ENCODE measurements around the gene GOLGA3.
"Not testable (repeated sequence)": the region's sequence is repeated elsewhere in the genome, so short reads cannot be mapped to it uniquely, and the experiment has no call there.

GOLGA3 gene

DNA sequence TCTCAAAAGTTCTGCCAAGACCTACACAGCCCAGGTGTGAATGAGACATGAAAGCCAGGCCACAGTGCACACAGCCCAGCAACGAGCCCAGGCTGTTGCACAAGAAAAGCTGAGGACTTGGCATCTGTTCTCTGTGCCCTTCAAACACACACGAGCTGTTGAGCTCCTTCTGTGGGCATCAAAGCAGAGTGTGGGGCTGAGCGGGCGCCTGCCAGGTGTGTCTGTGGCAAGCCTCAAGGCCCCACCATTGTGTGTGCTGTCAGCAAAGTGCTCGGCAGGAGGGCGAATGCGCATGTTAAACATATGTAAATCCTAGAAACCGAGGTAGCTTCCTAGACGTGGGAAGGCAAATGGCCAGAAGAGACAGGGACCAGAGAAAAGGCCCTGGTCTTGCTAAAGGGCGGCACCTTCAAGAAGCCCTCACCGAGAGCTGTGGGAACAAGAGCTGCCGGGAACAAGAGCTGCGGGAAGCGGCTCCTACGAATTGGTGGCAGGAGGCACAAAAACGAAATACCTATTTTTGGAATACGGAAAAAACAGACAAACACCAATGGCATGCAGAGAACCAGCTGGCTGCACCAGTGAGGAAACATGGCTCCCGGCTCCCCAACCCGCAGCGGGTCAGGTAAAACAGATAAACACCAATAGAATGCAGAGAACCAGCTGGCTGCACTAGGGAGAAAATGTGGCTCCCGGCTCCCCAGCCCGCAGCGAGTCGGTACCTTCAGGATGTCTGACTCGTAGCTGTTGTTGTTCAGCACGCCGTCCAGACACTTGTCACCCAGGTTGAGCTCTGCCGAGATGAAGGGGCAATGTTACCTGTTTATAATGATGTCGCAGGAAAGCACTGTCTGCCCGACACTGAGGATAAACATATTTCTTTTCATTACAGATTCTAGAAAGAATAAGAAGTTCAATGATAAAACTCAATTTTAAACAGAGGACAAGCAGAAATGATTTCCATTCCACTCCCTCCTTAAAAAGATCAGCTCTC, 19.0 kb upstream of the GOLGA3 start:
- DNase-seq: no peak

DNA sequence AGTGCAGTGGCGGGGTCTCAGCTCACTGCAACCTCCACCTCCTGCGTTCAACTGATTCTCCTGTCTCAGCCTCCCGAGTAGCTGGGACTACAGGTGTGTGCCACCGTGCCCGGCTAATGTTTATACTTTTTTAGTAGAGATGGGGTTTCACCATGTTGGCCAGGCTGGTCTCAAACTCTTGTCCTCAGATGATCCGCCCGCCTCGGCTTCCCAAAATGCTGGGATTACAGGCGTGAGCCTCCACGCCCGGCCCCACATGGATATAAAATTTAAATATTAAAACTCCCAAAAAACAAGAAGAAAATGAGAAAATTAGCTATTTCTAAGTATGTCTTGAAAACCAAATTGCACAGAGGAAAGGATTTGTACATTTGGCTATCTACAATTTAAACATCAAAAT, 16.0 kb upstream of the GOLGA3 start:
- DNase-seq: not testable (repeated sequence)

DNA sequence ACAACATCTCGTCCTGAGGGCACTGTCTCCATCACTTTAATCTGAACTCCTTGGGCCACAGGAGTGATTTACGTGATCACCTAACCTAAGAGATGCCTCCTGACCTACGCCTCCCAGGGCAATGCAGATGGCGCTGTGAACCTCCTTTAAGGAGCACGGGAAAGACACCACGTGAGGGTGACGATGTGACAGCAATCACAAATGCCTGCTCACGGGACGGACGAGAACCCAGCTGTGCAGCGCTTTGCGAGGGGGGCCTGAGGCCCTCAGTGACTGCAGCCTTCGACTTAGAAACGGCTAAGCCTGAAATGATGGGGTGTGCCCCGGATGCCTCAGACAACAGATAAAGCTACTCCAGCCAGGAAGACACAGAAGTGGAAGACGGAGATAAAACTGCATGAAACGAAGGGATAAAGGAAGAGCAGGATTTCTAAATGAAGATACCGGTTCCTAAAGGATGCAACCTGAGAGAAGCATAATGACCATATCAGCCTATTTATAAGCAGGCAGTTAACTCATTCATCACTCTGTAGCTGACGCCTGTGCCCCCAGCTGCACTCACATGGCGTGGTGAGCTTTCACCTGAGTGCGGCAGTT, 13.9 kb upstream of the GOLGA3 start:
- DNase-seq: no peak

DNA sequence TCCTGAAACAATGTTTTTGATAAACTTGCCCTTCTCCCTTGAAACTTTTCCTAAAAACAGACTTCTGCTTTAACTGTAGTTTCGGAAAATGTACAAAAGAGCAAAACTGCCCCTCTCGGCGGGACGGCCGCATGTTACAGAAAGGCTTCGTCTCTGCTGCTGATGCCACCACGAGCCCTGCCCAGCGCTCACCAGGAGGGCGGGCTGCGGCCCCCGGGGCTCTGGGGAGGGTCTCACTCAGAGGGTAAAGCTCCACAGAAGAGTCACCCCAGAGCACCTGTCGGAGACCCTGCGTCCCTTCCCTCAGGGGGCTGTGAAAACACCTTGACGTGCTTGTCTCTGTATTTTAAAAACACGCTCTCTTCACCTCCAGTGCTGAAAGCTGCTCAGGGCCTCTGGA, 12.5 kb upstream of the GOLGA3 start:
- DNase-seq: no peak

DNA sequence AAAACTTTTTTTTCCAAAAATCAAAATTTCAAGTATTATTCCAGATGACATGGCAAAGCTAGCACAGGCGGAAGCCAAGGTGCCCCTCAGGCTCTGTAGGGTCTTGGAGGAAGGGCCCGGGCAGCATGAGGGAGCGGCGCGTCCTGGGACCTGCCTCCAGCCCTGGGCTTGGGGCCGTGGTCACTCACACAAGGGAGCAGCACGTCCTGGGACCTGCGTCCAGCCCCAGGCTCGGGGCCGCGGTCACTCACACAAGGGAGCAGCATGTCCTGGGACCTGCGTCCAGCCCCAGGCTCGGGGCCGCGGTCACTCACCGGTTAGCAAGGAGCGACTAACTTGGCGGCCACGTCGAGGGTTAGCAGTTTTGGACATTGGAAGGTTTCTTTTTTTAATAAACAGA, 11.9 kb upstream of the GOLGA3 start:
- DNase-seq: no peak

DNA sequence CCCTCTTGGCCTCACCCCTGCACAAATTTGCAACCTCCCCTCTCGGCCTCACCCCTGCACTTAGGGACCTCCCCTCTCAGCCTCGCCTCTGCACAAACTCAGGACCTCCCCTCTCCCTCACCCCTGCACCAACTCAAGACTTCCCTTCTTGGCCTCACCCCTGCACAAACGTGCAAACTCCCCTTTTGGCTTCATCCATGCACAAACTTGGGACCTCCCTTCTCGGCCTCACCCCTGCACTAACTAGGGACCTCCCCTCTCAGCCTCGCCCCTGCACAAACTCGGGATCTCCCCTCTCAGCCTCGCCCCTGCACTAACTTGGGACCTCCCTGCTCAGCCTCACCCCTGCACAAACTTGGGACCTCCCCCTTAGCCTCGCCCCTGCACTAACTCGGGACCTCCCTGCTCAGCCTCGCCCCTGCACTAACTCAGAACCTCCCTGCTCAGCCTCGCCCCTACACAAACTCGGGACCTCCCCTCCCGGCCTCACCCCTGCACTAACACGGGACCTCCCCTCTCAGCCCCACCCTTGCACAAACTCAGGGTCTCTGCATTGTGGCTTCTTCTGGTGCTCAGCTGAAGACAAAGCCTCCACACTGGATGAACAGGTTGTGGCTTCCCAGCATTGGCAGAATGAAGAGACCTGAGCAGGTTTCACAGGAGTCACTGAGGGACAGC, 11.0 kb upstream of the GOLGA3 start:
- no peak for DNase-seq

DNA sequence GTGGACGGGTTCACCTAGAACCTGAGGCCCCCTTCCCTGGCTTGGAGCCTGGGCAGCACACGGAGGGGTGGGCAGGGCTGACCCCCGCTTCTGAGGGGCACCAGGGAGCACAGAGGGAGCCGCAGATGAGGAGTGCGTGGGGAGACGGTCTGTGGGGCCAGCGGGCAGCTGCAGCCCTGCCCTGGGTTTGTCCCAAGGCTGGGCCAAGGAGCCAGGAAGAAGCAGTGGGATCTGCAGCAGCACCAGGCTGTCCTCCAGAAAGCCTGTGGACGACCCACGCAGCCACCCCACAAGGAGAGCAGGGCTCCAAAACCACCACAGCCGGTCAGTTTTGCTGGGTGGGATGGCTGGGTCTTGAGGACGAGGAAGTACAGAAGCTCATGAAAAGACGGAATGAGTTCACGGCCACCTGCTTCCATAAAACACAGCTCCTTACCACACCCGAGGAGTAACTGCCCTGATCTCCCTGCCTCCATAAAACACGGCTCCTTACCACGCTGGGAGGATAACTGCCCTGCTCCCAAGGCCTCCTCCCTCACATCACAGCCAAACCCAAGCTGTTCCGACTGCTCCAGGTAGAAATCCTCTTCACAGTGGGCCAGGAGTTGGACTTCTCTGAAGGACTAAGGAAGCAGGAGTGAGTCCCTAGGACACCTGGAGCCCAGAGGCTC, 9.9 kb upstream of the GOLGA3 start:
- no peak for DNase-seq

DNA sequence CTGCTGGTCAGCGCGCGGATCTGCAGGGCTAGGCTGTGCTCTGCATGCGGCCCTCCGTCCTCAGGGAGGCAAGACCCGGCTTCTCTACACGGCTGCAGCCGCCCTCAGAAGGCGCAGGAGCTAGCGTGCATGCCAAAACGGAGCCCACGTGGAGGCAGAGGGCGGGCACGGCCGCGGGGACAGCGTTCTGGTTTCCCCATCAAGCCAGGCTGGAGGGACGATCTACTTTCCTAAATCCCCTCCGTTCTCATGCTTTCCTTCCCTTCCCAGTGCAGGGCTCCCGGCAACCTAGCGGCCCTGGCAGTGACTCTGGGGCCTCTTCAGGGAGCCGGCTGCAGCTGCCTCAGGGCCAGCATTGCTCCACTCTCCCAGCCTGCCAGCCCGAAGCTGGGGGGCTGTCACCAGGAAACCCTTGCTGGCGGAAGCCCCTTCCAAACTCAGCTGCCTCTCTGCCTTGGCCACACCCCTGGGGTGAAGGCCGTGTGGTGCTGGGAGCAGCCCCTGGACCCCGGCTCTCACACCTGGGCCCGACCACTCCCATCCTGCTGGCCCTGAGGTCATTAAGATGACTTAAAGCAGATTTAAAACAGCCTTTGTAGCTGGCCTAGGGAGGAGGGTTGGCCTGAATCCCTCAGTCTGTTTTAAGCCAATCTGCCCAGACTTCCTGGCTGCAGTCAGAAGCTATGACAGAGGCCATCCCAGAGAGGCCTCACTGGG, 9.2 kb upstream of the GOLGA3 start:
- no peak for DNase-seq

DNA sequence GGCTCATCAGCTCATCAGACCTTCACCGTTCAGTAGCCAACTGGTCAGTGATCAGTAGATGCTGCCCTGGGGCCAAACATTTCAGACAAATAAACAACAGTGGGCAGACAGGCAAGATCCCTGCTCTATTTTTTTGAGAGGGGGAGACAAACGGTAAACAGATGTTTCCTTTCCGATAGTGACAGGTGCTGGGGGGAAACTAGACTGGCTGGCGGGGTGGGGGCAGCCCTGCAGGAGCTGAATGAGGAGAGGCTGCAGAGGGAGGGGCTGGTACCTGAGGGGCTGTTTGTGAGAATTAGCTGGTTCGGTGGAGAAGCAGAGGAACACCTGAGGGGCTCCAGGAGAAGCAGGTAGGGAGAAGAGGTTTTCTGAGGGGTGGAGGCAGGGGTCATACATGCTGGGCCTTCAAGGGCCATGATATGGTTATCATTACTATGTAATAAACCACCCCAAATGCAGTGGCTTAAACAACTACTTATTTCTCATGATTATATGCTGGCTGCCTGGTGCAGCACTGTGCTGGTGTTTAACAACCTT, 8.2 kb upstream of the GOLGA3 start:
- no peak for DNase-seq

DNA sequence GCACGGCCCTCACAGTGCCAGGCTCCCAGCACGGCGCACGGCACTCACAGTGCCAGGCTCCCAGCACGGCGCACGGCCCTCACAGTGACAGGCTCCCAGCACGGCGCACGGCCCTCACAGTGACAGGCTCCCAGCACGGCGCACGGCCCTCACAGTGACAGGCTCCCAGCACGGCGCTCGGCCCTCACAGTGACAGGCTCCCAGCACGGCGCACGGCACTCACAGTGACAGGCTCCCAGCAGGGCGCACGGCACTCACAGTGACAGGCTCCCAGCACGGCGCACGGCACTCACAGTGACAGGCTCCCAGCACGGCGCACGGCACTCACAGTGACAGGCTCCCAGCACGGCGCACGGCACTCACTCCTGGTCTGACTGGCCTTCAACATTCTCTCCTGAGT, 7.6 kb upstream of the GOLGA3 start:
- not testable (repeated sequence) for DNase-seq

DNA sequence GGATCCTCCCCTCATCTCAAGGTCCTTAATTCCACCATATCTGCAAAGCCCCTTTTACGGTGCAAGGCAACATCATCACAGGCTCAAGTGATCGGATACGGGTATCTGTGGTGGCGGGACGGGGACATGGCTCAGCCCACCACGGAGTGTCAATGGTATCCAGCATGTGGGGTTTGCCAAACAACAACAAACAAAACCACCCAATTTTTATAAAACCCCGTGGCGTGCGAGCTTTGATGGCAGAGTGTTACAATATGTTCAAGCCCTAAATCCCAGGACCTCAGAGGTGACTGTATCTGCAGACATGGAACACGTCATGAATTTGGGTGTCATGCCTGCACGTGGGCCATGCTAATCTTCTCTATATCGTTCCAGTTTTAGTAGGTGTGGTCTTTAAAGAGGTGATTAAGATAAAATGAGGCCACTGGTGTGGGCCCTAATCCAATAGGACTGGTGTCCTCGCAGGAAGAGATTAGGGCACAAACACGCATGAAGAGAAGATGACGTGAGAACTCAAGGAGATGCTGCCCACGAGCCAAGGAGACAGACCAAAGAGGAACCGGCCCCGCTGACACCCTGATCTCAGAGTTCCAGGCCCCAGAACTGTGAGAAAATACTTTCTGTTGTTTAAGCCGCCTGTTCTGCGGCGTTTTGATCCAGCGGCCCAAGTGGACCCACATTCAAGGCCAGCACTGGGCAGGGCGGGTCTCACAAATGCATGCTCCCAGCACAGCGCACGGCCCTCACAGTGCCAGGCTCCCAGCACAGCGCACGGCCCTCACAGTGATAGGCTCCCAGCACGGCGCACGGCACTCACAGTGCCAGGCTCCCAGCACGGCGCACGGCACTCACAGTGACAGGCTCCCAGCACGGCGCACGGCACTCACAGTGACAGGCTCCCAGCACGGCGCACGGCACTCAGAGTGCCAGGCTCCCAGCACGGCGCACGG, 6.7 kb upstream of the GOLGA3 start:
- DNase-seq: no peak

DNA sequence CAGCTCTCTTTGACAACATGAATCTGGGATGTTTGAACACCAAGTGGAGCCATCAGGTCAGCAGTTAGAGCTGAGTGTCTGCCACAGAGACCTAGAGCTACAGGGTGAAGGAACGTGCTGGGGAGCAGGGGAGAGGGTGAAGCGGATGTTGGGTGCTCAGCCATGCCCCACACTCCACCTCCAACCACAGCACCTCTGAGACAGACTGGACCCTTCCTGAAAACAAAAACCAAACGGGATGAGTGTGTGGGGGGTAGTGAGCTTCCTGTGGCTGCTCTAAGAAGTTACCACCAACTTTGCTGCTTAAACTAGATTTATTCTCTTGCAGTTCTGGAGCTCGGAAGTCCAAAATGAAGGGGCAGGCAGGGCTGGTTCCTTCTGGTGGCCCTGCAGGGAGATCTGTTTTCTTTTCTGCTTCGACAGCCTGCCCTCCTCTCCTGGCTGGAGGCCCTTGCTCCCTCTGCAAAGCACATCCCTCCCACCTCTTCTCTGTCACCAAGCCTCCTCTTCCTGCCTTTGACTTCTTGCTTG, 5.6 kb upstream of the GOLGA3 start:
- peak; percentile 37 to 47 for DNase-seq

DNA sequence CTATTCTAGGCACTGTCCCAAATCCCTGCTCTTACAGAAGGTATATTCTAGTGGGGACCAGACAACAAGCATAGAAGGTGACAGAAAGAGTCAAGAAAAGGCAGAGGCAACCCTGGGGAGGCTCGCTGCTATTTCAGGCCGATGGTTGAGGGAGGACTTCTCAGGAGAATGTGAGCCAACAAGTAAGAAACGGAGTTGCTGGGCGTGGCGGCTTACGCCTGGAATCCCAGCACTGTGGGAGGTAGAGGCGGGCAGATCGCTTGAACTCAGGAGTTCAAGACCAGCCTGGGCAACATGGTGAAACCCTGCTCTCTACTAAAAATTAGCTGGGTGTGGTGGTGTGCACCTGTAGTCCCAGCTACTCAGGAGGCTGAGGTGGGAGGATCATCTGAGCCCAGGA, 4.7 kb upstream of the GOLGA3 start:
- no peak for DNase-seq

DNA sequence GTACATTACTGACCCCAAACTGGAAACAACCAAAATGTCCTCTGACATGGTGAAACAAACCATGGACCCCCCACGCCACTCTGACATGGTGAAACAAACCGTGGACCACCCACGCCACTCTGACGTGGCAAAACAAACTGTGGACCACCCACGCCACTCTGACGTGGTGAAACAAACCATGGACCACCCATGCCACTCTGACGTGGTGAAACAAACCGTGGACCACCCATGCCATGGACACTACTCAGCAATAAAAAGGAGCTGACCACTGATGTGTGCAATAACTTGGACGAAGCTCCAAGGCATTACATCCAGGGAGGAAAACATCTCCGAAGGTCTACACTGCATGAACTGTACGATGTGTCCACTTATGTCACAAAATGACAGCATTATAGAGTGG, 3.1 kb upstream of the GOLGA3 start:
- DNase-seq: no peak

DNA sequence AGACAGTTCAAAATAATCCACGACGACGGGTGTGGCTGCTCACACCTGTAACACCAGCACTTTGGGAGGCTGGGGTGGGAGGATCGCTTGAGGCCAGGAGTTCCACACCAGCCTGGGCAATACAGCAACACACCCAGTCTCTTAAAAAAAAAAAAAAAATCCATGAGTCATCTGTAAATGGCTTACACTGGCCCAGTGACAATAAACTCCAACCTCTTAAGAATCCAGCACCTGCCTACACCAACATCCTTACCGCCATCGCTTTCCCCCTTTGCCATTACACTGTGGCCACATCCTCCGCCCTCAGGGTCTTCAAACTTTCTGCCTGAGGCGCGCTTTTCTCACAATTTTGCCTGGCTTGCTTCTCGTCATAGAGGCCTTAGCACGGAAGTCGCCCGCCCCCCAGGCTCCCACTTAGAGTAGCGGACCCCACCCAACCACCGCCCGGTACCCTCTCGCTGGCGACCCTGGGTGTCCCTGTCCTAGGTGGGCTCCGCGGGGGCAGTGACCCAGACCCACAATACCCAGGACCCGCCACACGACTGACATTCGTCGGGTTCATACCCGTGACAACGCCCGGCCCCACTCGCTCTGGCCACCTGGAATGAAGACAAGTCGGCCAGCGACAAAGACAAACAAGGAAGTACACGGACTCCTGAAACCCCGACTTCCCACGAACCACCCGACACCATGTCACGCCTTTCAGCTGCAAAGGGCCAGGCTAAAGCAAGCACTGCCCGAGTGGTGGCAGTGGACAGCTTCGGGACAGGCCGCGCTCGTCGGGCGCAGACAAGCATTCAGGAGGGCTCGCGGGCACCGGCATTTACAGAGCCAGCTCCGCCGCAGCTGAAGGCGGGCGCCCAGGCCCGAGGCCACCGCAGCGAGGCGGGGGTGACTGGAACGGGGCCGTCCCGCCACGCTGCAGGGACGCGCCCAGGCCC, 636 bp downstream of the GOLGA3 start:
- peak; percentile 16 to 18 for DNase-seq

DNA sequence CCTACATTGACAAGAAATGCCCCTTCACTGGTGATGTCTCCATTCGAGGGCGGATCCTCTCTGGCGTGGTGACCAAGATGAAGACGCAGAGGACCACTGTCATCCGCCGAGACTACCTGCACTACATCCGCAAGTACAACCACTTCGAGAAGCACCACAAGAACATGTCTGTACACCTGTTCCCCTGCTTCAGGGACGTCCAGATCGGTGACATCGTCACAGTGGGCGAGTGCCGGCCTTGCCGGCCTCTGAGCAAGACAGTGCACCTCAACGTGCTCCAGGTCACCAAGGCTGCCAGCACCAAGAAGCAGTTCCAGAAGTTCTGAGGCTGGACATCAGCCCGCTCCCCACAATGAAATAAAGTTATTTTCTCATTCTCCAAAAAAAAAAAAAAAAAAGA, 2.8 kb downstream of the GOLGA3 start:
- no peak for DNase-seq

DNA sequence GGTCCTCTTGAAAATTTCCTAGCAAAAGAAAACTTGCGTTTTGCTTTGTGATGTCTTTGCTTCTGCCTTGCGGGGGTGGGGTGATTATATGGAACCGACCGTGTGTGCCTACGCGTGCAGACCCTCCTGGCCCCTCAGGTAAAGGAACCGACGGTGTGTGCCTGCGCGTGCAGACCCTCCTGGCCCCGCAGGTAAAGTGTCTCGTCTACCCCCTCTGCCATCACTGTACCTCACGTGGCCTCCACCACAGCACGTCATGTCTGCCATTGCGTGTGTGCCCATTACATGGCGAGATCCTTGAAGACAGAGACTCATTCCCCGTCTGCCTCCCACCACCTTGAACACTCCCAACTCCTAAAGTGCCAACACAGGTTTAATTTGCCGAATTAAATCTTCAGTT, 3.6 kb downstream of the GOLGA3 start:
- DNase-seq: no peak

DNA sequence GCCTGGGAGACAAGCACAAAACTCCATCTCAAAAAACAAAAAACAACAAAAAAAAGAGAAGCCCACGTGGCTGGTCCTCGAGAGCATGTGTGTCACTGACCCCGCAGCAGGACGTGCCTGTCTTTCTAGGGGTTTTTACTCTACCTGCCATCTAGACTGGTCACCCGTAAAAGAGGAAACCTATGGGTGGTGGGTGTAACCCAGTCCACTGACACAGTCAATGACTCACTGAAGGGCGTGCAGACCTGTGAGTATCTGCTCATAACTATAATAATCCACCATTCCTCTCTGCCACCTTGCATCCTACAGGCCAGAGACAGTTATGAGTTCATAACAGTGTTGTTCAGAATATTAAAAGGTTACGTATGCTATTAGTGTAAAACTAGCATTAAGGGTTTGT, 4.6 kb downstream of the GOLGA3 start:
- DNase-seq: no peak

DNA sequence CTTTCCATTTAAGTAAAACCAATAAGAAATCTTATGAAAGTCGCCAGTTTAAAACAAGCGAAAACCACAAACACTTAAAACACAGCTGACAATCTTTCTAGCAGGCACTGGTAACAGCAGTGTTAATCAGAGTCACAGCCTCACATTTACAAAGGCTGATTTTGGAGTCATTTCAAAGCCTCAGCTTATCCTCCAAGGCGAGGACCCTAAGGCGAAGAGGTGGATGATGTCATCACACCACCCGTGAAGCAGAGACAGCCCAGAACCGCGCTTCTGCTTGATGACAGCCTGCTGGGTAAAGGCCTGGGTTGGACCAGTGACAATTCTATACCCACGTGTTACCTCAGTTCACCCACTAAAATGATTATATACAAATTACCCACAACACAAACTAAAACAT, 10.1 kb downstream of the GOLGA3 start:
- no peak for DNase-seq

DNA sequence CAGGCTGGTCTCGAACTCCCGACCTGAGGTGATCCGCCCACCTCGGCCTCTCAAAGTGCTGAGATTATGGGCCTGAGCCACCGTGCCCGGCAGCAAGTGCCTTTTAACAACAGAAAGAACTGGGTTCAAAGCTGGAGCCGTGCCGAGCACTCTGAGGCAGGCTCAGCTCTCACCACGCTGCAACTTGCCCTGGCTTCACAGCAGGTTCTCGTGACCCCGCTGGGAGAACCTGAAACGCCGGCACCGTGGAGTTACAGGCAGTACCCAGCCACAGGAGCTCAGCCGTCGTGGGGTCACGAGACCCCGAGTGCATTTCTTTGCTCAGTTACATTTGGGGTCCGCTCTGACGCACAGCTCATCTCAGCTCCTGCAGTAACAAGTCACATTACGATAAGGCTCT, 14.4 kb downstream of the GOLGA3 start:
- no peak for DNase-seq
